Measurements from ENCODE around the gene CAMK1D.

GRCh38 chr10:12650538-12651298 is 301.4 kb downstream of the CAMK1D start:
- TF ChIP-seq, protein P1, sequence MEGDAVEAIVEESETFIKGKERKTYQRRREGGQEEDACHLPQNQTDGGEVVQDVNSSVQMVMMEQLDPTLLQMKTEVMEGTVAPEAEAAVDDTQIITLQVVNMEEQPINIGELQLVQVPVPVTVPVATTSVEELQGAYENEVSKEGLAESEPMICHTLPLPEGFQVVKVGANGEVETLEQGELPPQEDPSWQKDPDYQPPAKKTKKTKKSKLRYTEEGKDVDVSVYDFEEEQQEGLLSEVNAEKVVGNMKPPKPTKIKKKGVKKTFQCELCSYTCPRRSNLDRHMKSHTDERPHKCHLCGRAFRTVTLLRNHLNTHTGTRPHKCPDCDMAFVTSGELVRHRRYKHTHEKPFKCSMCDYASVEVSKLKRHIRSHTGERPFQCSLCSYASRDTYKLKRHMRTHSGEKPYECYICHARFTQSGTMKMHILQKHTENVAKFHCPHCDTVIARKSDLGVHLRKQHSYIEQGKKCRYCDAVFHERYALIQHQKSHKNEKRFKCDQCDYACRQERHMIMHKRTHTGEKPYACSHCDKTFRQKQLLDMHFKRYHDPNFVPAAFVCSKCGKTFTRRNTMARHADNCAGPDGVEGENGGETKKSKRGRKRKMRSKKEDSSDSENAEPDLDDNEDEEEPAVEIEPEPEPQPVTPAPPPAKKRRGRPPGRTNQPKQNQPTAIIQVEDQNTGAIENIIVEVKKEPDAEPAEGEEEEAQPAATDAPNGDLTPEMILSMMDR (IDR thresholded peaks at IDR 0.05), result no peak
- TF ChIP-seq POLR2A (IDR thresholded peaks at IDR 0.05), result no peak
